ENCODE results near the gene CACNA1C. TPM values are rescaled to one million over a fixed set of nuclear protein-coding genes. Genes with fewer than 3 reads are reported as not detected.

Gene CACNA1C
- total and polyA plus RNA-seq, 8 donors: 0.31 to 55.8 (median 7.2) TPM

DNA sequence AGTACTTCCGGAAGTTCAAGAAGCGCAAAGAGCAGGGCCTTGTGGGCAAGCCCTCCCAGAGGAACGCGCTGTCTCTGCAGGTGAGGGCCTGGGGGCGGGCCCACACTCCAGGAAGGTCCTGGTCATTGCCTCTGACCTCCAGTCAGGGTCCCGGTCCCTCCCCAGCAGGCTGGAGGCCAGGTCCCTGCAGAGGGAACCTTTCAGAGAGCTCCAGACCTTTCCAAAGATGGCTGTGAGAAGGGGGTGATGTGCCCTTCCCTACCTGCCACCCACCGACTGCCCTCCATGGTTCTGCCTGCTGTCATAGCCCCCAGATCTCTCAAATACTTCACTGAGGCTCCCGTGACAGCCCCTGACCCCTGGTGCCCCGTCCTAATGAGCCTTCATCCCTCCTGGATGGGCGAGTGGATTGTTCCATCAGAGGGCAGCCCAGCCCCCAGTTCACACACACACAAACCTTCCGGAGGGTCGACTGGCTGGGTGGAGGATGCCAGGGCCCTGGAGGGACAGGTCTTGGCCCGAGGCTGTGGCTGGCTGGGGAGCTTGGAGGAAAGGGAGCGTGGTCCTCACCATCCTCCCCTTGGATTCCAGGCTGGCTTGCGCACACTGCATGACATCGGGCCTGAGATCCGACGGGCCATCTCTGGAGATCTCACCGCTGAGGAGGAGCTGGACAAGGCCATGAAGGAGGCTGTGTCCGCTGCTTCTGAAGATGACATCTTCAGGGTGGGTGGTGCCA, 624.5 kb downstream of the CACNA1C start:
- TF ChIP-seq, protein P1, sequence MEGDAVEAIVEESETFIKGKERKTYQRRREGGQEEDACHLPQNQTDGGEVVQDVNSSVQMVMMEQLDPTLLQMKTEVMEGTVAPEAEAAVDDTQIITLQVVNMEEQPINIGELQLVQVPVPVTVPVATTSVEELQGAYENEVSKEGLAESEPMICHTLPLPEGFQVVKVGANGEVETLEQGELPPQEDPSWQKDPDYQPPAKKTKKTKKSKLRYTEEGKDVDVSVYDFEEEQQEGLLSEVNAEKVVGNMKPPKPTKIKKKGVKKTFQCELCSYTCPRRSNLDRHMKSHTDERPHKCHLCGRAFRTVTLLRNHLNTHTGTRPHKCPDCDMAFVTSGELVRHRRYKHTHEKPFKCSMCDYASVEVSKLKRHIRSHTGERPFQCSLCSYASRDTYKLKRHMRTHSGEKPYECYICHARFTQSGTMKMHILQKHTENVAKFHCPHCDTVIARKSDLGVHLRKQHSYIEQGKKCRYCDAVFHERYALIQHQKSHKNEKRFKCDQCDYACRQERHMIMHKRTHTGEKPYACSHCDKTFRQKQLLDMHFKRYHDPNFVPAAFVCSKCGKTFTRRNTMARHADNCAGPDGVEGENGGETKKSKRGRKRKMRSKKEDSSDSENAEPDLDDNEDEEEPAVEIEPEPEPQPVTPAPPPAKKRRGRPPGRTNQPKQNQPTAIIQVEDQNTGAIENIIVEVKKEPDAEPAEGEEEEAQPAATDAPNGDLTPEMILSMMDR (IDR thresholded peaks at IDR 0.05): no peak
- TF ChIP-seq EP300 (IDR thresholded peaks at IDR 0.05) (no peak), POLR2AphosphoS5 (IDR thresholded peaks at IDR 0.05) (no peak), POLR2A (IDR thresholded peaks at IDR 0.05) (no peak)
- H3K4me3 ChIP-seq: no peak overlapping the region
- H3K27me3 ChIP-seq: no peaks in the 10 kb centered on the region
- H3K4me1 ChIP-seq: no peaks in the 10 kb centered on the region
- H3K9me3 ChIP-seq: no peaks in the 10 kb centered on the region
- peaks cover 4 to 94% (median 42%) of the 10 kb centered on the region in 4 donors for H3K36me3 ChIP-seq
- H3K27ac ChIP-seq: no peak overlapping the region
- no peak for DNase-seq
- intact Hi-C loops (cut with DNase I; ENCODE audit: low total_unique reads): no loop called here
- WGBS, 5 donors: 80 to 86% (median 81%) methylated on average over 18 to 20 of the region's 20 CpGs

DNA sequence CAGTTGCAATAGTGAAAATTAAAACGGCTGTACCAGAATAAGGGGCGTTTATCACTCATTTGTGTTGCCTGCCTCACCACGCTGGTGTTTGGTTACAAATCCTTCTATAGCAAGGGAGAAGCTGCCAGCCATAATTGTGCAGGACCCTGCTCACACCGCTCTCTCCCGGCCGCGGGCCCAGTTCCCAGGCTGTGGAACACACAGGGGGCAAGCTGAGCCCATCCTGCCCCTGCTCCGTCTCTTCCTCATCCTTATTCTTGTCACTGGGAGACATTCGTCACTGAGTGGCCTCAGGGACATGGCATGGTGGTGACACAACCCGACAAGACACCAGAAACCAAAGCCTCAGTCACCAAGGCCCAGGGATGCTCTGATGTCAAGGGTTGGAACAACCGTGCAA, 625.6 kb downstream of the CACNA1C start:
- H3K36me3 ChIP-seq: peaks cover 4 to 96% (median 39%) of the 10 kb centered on the region in 4 donors
- H3K9me3 ChIP-seq: no peaks in the 10 kb centered on the region
- H3K4me3 ChIP-seq: no peak overlapping the region
- intact Hi-C loops (cut with DNase I; ENCODE audit: low total_unique reads): no loop called here
- TF ChIP-seq POLR2A (IDR thresholded peaks at IDR 0.05) (no peak), EP300 (IDR thresholded peaks at IDR 0.05) (no peak), POLR2AphosphoS5 (IDR thresholded peaks at IDR 0.05) (no peak)
- TF ChIP-seq, protein P1 (IDR thresholded peaks at IDR 0.05): no peak
- DNase-seq: no peak
- H3K27ac ChIP-seq: no peak overlapping the region
- H3K27me3 ChIP-seq: no peaks in the 10 kb centered on the region
- H3K4me1 ChIP-seq: peaks cover 0 to 6% (median 2%) of the 10 kb centered on the region in 4 donors
- 79 to 85% (median 81%) methylated on average over 9 to 11 of the region's 11 CpGs for WGBS, 5 donors

DNA sequence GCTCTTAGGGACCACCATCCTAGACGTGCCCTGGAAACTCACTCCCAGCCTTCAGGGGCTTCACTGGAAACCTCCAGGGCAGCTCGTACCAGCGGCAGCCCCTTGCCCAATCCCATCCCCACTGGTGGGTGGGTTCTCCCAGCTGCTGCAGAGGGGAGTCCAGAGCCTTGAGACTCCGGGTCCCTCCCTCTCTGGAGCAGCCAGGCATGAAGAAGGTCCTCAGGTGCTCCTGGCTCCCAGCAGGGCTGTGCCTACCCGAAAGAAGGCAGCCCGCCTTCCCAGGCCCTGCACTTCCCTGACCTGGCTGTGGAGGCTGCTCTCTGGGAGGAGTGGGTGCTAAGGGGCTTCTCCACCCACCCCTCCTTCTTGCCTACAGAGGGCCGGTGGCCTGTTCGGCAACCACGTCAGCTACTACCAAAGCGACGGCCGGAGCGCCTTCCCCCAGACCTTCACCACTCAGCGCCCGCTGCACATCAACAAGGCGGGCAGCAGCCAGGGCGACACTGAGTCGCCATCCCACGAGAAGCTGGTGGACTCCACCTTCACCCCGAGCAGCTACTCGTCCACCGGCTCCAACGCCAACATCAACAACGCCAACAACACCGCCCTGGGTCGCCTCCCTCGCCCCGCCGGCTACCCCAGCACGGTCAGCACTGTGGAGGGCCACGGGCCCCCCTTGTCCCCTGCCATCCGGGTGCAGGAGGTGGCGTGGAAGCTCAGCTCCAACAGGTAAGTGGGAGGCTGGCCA, 626.5 kb downstream of the CACNA1C start:
- WGBS, 5 donors: 81 to 89% (median 87%) methylated on average over 15 to 33 of the region's 33 CpGs
- H3K36me3 ChIP-seq: peaks cover 4 to 94% (median 37%) of the 10 kb centered on the region in 4 donors
- no peak overlapping the region for H3K4me3 ChIP-seq
- no peak for TF ChIP-seq POLR2A (IDR thresholded peaks at IDR 0.05)
- no peak for TF ChIP-seq POLR2AphosphoS5 (IDR thresholded peaks at IDR 0.05)
- no peak for TF ChIP-seq EP300 (IDR thresholded peaks at IDR 0.05)
- TF ChIP-seq, protein P1 (IDR thresholded peaks at IDR 0.05): no peak
- DNase-seq: no peak
- no peaks in the 10 kb centered on the region for H3K9me3 ChIP-seq
- no peak overlapping the region for H3K27ac ChIP-seq
- H3K27me3 ChIP-seq: no peaks in the 10 kb centered on the region
- intact Hi-C loops (cut with DNase I; ENCODE audit: low total_unique reads): no loop called here
- H3K4me1 ChIP-seq: peaks cover 0 to 9% (median 4%) of the 10 kb centered on the region in 4 donors

DNA sequence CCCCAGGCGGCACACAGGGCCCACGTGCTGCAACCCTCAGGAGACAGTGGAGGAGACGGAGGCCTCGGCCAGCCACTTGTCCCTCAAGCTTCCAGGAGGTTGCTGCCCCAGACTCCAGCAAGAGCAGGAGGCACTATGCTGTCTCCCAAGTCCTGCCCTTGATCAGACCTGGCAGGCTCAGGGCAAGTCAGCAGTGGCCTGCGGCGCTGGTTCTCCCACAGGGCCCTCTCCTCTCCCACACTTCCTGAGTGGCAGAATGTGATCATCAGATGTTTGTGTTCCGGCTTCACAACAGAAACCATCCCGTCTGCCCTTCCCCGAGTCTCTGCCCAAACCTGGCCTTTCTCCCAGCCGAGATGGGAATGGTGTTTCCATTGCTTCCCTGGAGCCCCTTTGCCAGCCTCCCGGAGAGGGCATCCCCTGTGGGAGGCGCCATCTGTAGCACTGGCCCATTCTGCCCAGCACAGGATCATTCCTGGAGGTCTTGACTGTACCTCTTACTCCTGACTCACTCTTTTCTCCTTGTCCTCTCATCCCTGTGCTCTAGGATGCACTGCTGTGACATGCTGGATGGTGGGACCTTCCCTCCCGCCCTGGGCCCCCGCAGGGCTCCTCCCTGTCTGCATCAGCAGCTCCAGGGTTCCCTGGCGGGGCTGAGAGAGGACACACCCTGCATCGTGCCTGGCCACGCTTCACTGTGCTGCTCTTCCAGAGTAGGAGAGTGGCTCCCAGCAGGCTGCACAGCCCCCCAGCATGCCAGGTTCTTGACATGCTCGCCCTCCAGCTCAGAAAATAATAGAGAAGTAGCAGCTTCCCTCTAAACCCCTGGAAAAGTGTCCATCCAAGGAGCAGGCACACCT, 627.3 kb downstream of the CACNA1C start:
- WGBS, 5 donors: 70 to 87% (median 82%) methylated on average over 12 to 18 of the region's 18 CpGs
- no peak overlapping the region for H3K4me3 ChIP-seq
- H3K9me3 ChIP-seq: no peaks in the 10 kb centered on the region
- no peaks in the 10 kb centered on the region for H3K27me3 ChIP-seq
- H3K27ac ChIP-seq: no peak overlapping the region
- no peak for DNase-seq
- H3K36me3 ChIP-seq: peaks cover 4 to 87% (median 33%) of the 10 kb centered on the region in 4 donors
- TF ChIP-seq POLR2AphosphoS5 (IDR thresholded peaks at IDR 0.05) (no peak), POLR2A (IDR thresholded peaks at IDR 0.05) (no peak)
- H3K4me1 ChIP-seq: peaks cover 0 to 9% (median 4%) of the 10 kb centered on the region in 4 donors
- intact Hi-C loops (cut with DNase I; ENCODE audit: low total_unique reads): no loop called here
